Smooth muscle cell of trachea (primary cell): Measurements from ENCODE around the gene EFNA4. TPM values are rescaled to one million over a fixed set of nuclear protein-coding genes. Genes with fewer than 3 reads are reported as not detected.

Source experiments
- total RNA-seq: library from RNA; depleted of rRNA; stranded (reverse); fragments of >200 nt; gene quantifications from 2 replicates; pipeline ENCODE4 v1.2.1, GENCODE V29; 2014

The EFNA4 gene, protein sequence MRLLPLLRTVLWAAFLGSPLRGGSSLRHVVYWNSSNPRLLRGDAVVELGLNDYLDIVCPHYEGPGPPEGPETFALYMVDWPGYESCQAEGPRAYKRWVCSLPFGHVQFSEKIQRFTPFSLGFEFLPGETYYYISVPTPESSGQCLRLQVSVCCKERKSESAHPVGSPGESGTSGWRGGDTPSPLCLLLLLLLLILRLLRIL
- total RNA-seq: 2.5 and 4.3 TPM in 2 replicates

GRCh38 chr1:155063550-155064110 is at the start of gene EFNA4:
TSS of gene EFNA4 (plus strand) at chr1:155063740. CDS start at chr1:155063824, 84 bp downstream.

GRCh38 chr1:155033524-155033923 is 30.0 kb upstream of the EFNA4 start, which contains the start of the genes DCST1 and DCST2:
TSS of gene DCST1 (plus strand) at chr1:155033824. CDS start at chr1:155034037, 213 bp downstream.
TSS of gene DCST2 (minus strand) at chr1:155033781. CDS start at chr1:155033701, 80 bp downstream.

DNA sequence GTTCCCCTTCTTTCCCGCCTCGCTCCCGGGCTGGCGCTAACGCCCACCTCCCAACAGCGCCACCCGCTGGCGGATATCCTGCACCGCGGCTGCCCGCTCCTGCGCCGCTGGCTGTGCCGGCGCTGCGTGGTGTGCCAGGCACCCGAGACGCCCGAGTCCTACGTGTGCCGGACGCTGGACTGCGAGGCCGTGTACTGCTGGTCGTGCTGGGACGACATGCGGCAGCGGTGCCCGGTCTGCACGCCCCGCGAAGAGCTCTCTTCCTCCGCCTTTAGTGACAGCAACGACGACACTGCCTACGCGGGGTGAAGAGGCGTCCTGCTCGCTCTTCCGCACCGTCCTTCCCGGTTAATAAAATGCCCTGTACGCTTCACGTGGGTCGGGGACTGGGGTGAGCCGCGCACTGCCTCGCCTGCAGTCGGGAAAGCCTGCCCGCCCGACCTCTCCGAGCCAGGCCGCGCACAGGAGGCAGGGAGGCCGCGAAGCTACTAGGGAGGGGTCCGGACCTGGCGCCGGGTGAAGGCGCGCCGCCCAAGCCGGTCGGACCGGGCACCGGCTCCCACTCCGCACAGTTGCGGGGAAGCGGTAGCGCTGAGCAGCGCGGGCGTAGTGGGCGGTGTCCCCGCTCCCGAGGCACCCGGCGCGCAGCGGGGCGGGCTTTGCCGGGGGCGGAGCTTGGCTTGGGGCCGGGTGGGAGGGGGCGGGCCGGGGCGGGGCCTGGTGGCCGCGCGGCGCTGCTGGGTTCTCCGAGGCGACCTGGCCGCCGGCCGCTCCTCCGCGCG is 12.8 kb upstream of the EFNA4 start, which contains the start of gene ADAM15:
Gene ADAM15, plus strand, starts transcription at position 757 of the 782 bp plus-strand sequence. CDS start 71 bp downstream, outside the sequence.

GRCh38 chr1:155078469-155079209 is 15.1 kb downstream of the EFNA4 start, which contains the start of gene EFNA3:
TSS of gene EFNA3 (plus strand) at chr1:155078837. CDS start at chr1:155078942, 105 bp downstream.

Other genes starting within 250 kb of the EFNA4 start
- gene KCNN3, start 193.5 kb upstream of the EFNA4 start, total RNA-seq: under 0.01 TPM in 2 replicates
- gene PMVK, start 127.0 kb upstream of the EFNA4 start, total RNA-seq: 6.8 and 11.5 TPM in 2 replicates
- 70.5 and 109 TPM in 2 replicates for gene PBXIP1, start 107.6 kb upstream of the EFNA4 start, total RNA-seq
- gene PYGO2, start 102.0 kb upstream of the EFNA4 start, total RNA-seq: 12.4 and 16.9 TPM in 2 replicates
- gene SHC1, start 93.0 kb upstream of the EFNA4 start, total RNA-seq: 189 and 432 TPM in 2 replicates
- gene CKS1B, start 89.1 kb upstream of the EFNA4 start, total RNA-seq: 24.6 and 131 TPM in 2 replicates
- 15.9 and 24.8 TPM in 2 replicates for gene FLAD1, start 80.4 kb upstream of the EFNA4 start, total RNA-seq
- not detected in 2 replicates for gene LENEP, start 70.2 kb upstream of the EFNA4 start, total RNA-seq
- gene ZBTB7B, start 60.9 kb upstream of the EFNA4 start, total RNA-seq: 11.1 and 22.0 TPM in 2 replicates
- under 0.01 TPM in 1 of 2 replicates, not detected in the other for gene DCST2, start 30.0 kb upstream of the EFNA4 start, total RNA-seq
- gene DCST1, start 29.9 kb upstream of the EFNA4 start, total RNA-seq: not detected in 2 replicates
- gene ADAM15, start 12.4 kb upstream of the EFNA4 start, total RNA-seq: 61.1 and 134 TPM in 2 replicates
- 0.29 and 1.3 TPM in 2 replicates for gene EFNA3, start 15.1 kb downstream of the EFNA4 start, total RNA-seq
- 0.17 and 0.44 TPM in 2 replicates for gene EFNA1, start 64.1 kb downstream of the EFNA4 start, total RNA-seq
- 17.6 and 25.6 TPM in 2 replicates for gene SLC50A1, start 72.1 kb downstream of the EFNA4 start, total RNA-seq
- gene DPM3, start 76.8 kb downstream of the EFNA4 start, total RNA-seq: 24.6 and 27.6 TPM in 2 replicates
- gene KRTCAP2, start 109.6 kb downstream of the EFNA4 start, total RNA-seq: 97.2 and 125 TPM in 2 replicates
- gene TRIM46, start 110.1 kb downstream of the EFNA4 start, total RNA-seq: 6.0 and 7.1 TPM in 2 replicates
- 28.2 and 28.4 TPM in 2 replicates for gene THBS3, start 144.2 kb downstream of the EFNA4 start, total RNA-seq
- 44.3 and 56.6 TPM in 2 replicates for gene MTX1, start 145.0 kb downstream of the EFNA4 start, total RNA-seq
- 11.1 and 13.4 TPM in 2 replicates for gene ENTREP3, start 191.7 kb downstream of the EFNA4 start, total RNA-seq
- gene SCAMP3, start 198.6 kb downstream of the EFNA4 start, total RNA-seq: 37.7 and 53.1 TPM in 2 replicates
- 30.4 and 38.4 TPM in 2 replicates for gene CLK2, start 209.8 kb downstream of the EFNA4 start, total RNA-seq
- gene HCN3, start 213.7 kb downstream of the EFNA4 start, total RNA-seq: 0.87 and 0.99 TPM in 2 replicates
- gene PKLR, start 237.7 kb downstream of the EFNA4 start, total RNA-seq: under 0.01 TPM in 1 of 2 replicates, not detected in the other
- gene FDPS, start 245.1 kb downstream of the EFNA4 start, total RNA-seq: 136 and 347 TPM in 2 replicates